A549 (cell line): ENCODE data around the gene CHTF8. TPM values are rescaled to one million over a fixed set of nuclear protein-coding genes. Genes with fewer than 3 reads are reported as not detected.

Experiments
- ATAC-seq, 2 experiments: fragments of 200-7000 bp in 1 of 2; fragments of >200 bp in 1 of 2; cut with Nextera tagmentation in 1 of 2; cut with Tn5 transposase in 1 of 2; 3 replicates each; pipeline versions ENCODE4 v1.8.0 to v1.9.1; 2018 to 2020; ENCODE audit warnings: mild to moderate bottlenecking in 1 of 2, moderate library complexity in 1 of 2
- CTCF ChIA-PET: fragments of 300-600 bp; sonication (Branson Sonifier 250); formaldehyde crosslinking; extraction: SDS; loops from one replicate; lab custom pipeline; 2021; ENCODE audit warnings: antibody characterized with exemption, inconsistent platforms; lab: Yijun Ruan, JAX
- POLR2A ChIA-PET: fragments of 350-600 bp; formaldehyde crosslinking; extraction: SDS; loops from one replicate; lab custom pipeline; 2021; ENCODE audit warnings: antibody characterized with exemption, inconsistent platforms; lab: Yijun Ruan, JAX
- DNase-seq, 2 experiments: peaks; one replicate each; pipeline versions ENCODE4 v3.0.0 to v3.0.0-alpha.2; 2011 to 2016; ENCODE audit warnings: low read depth in 1 of 2, low spot score in 1 of 2
- FAIRE-seq: peaks from 2 replicates; lab custom pipeline; 2011; peaks lifted over from hg19 to GRCh38; lab: Jason Lieb, UNC
- H3K27ac ChIP-seq, 2 experiments: fragments of >200 bp; sonication (Bioruptor Twin); formaldehyde crosslinking; 3 replicates each; pipeline ENCODE4 v1.5.1; 2016 to 2017
- H3K4me1 ChIP-seq: fragments of >200 bp; sonication (Bioruptor Twin); formaldehyde crosslinking; 3 replicates; pipeline ENCODE4 v1.6.1; 2016
- H3K4me2 ChIP-seq: fragments of >200 bp; sonication (Bioruptor Twin); formaldehyde crosslinking; 3 replicates; pipeline ENCODE4 v1.6.1; 2016
- H3K4me3 ChIP-seq: fragments of >200 bp; sonication (Bioruptor Twin); formaldehyde crosslinking; 3 replicates; pipeline ENCODE4 v1.5.1; 2016
- H3K9me3 ChIP-seq: fragments of >200 bp; sonication (Bioruptor Twin); formaldehyde crosslinking; 3 replicates; pipeline ENCODE4 v1.6.1; 2016
- CHD2 ChIP-seq: fragments of 150-350 bp; IDR thresholded peaks from 2 replicates; pipeline ENCODE4 v1.6.1; 2014; ENCODE audit warnings: low read length; ENCODE audit not compliant: partially characterized antibody
- EHF ChIP-seq: fragments of 250-450 bp; sonication (Bioruptor Pico); IDR thresholded peaks from 2 replicates; pipeline ENCODE4 v1.5.0; 2020; ENCODE audit warnings: mild to moderate bottlenecking
- EP300 ChIP-seq, 2 experiments: fragments of >200 bp; sonication (Bioruptor Twin); formaldehyde crosslinking; IDR thresholded peaks; 2 replicates in 1 of 2; 3 replicates in 1 of 2; pipeline ENCODE4 v1.6.1; 2016 to 2017
- ESRRA ChIP-seq: fragments of 150-350 bp; IDR thresholded peaks from 2 replicates; pipeline ENCODE4 v1.6.1; 2014; ENCODE audit warnings: mild to moderate bottlenecking, low read length, borderline replicate concordance
- FOSL2 ChIP-seq, 2 experiments: fragments of 450-650 bp in 1 of 2; fragments of >200 bp in 1 of 2; sonication (Bioruptor Twin) in 1 of 2; formaldehyde crosslinking; IDR thresholded peaks; 2 replicates each; pipeline versions ENCODE4 v1.5.0 to v1.6.1; 2016 to 2020; ENCODE audit warnings: mild to moderate bottlenecking in 1 of 2, moderate library complexity in 1 of 2
- FOXS1 ChIP-seq: fragments of 250-450 bp; sonication (Bioruptor Pico); IDR thresholded peaks from 2 replicates; pipeline ENCODE4 v1.5.0; 2020; ENCODE audit warnings: mild to moderate bottlenecking, moderate library complexity
- GATA3 ChIP-seq: IDR thresholded peaks from 2 replicates; pipeline ENCODE4 v1.6.1; 2012; ENCODE audit warnings: borderline replicate concordance
- HOXB13 ChIP-seq: fragments of 250-450 bp; sonication (Bioruptor Pico); IDR thresholded peaks from 2 replicates; pipeline ENCODE4 v1.5.0; 2020; ENCODE audit warnings: low read depth, mild to moderate bottlenecking, moderate library complexity
- JUN ChIP-seq, 2 experiments: fragments of >200 bp; sonication (Bioruptor Twin); formaldehyde crosslinking; IDR thresholded peaks; 2 replicates in 1 of 2; 3 replicates in 1 of 2; pipeline ENCODE4 v1.6.1; 2016 to 2017
- JUNB ChIP-seq: fragments of >200 bp; sonication (Bioruptor Twin); formaldehyde crosslinking; IDR thresholded peaks from 2 replicates; pipeline ENCODE4 v1.6.1; 2016
- KDM1A ChIP-seq: fragments of 200-600 bp; sonication (generic); IDR thresholded peaks from 2 replicates; pipeline ENCODE4 v1.6.1; 2016; ENCODE audit warnings: low read depth, mild to moderate bottlenecking
- KDM5A ChIP-seq: fragments of 200-600 bp; sonication (generic); IDR thresholded peaks from 2 replicates; pipeline ENCODE4 v1.6.1; 2016; ENCODE audit warnings: antibody characterized with exemption, mild to moderate bottlenecking
- MAFK ChIP-seq: fragments of 450-650 bp; IDR thresholded peaks from 2 replicates; pipeline ENCODE4 v1.6.1; 2014; ENCODE audit not compliant: partially characterized antibody
- MAZ ChIP-seq: fragments of 150-350 bp; IDR thresholded peaks from 2 replicates; pipeline ENCODE4 v1.6.1; 2014; ENCODE audit warnings: antibody characterized with exemption, low read depth, low read length, borderline replicate concordance
- MYC ChIP-seq: IDR thresholded peaks from 2 replicates; pipeline ENCODE4 v1.6.1; 2012; ENCODE audit warnings: mild to moderate bottlenecking, inconsistent platforms, low read length, improper control_type of control experiment, borderline replicate concordance
- POLR2A ChIP-seq: IDR thresholded peaks from 2 replicates; pipeline ENCODE4 v1.6.1; 2012; ENCODE audit warnings: mild to moderate bottlenecking, low read length
- RAD21 ChIP-seq, 2 experiments: fragments of >200 bp in 1 of 2; sonication (Bioruptor Twin) in 1 of 2; formaldehyde crosslinking in 1 of 2; IDR thresholded peaks in 1 of 2; conservative IDR thresholded peaks in 1 of 2; 2 replicates in 1 of 2; 3 replicates in 1 of 2; pipeline ENCODE4 v1.6.1; 2012 to 2018; ENCODE audit warnings: inconsistent platforms in 1 of 2
- RARB ChIP-seq: fragments of 250-450 bp; sonication (Bioruptor Pico); IDR thresholded peaks from 2 replicates; pipeline ENCODE4 v1.8.0; 2021; ENCODE audit warnings: mild to moderate bottlenecking, moderate library complexity
- RFX5 ChIP-seq: fragments of 450-650 bp; IDR thresholded peaks from 2 replicates; pipeline ENCODE4 v1.7.1; 2014; ENCODE audit warnings: antibody characterized with exemption, mild to moderate bottlenecking, moderate library complexity
- SMC3 ChIP-seq: fragments of >200 bp; sonication (Bioruptor Twin); formaldehyde crosslinking; IDR thresholded peaks from 3 replicates; pipeline ENCODE4 v1.6.1; 2018; ENCODE audit warnings: inconsistent platforms
- TFCP2L1 ChIP-seq: fragments of 250-450 bp; sonication (Bioruptor Pico); IDR thresholded peaks from 2 replicates; pipeline ENCODE4 v1.5.0; 2021; ENCODE audit warnings: mild to moderate bottlenecking
- ZFP36 ChIP-seq: fragments of 450-650 bp; IDR thresholded peaks from 2 replicates; pipeline ENCODE4 v1.6.1; 2014; ENCODE audit warnings: borderline replicate concordance; ENCODE audit not compliant: partially characterized antibody
- ZNF302 ChIP-seq: fragments of 250-450 bp; sonication (Bioruptor Pico); IDR thresholded peaks from 2 replicates; pipeline ENCODE4 v1.9.0; 2021; ENCODE audit warnings: inconsistent platforms, mild to moderate bottlenecking, moderate library complexity
- ZSCAN20 ChIP-seq: fragments of 250-450 bp; sonication (Bioruptor Pico); IDR thresholded peaks from 2 replicates; pipeline ENCODE4 v1.8.0; 2022; ENCODE audit warnings: mild to moderate bottlenecking, moderate library complexity
- WGBS: methylation state at CpG from one replicate; pipeline ENCODE4 v1.1.6; 2017; ENCODE audit errors: missing lambda C conversion rate; 5-methylcytosine and 5-hydroxymethylcytosine counted together
- polyA plus RNA-seq, 4 experiments: library from polyadenylated mRNA; depleted of rRNA in 3 of 4; stranded (reverse); fragments of >200 nt; fragmentation: RNase III in 1 of 4; extraction: RNeasy Plus Mini Kit Qiagen cat#74134 plus additional on column Dnase treatment in 1 of 4; gene quantifications; 2 replicates in 3 of 4; 3 replicates in 1 of 4; pipeline ENCODE4 v1.2.3, GENCODE V29; 2011 to 2017
- TF ChIP-seq, protein P1 (sequence below): IDR thresholded peaks from 2 replicates; pipeline ENCODE4 v1.6.1; 2012; ENCODE audit warnings: low read depth, borderline replicate concordance
- TF ChIP-seq, protein P2 (sequence below): fragments of >200 bp; sonication (Bioruptor Twin); formaldehyde crosslinking; IDR thresholded peaks from 3 replicates; pipeline ENCODE4 v1.6.1; 2016
- TF ChIP-seq, protein P3 (sequence below): IDR thresholded peaks from 2 replicates; pipeline ENCODE4 v1.6.1; 2012
- TF ChIP-seq, protein P4 (sequence below): fragments of >200 bp; sonication (Bioruptor Twin); formaldehyde crosslinking; IDR thresholded peaks from 2 replicates; pipeline ENCODE4 v1.6.1; 2016
- TF ChIP-seq, protein P5 (sequence below): fragments of 200-600 bp; sonication (generic); IDR thresholded peaks from 2 replicates; pipeline ENCODE4 v1.6.1; 2016; ENCODE audit warnings: antibody characterized with exemption, mild to moderate bottlenecking, moderate library complexity
- TF ChIP-seq, protein P6 (sequence below): fragments of 450-650 bp; IDR thresholded peaks from 2 replicates; pipeline ENCODE4 v1.6.1; 2014; ENCODE audit warnings: antibody characterized with exemption
- TF ChIP-seq, protein P7 (sequence below): fragments of 150-350 bp; IDR thresholded peaks from 2 replicates; pipeline ENCODE4 v1.6.1; 2014; ENCODE audit warnings: low read depth, mild to moderate bottlenecking, low read length

The CHTF8 gene
- polyA plus RNA-seq, 2 of the 4 experiments (the other 2 are of a cell fraction): 78.7 to 81.6 TPM

DNA sequence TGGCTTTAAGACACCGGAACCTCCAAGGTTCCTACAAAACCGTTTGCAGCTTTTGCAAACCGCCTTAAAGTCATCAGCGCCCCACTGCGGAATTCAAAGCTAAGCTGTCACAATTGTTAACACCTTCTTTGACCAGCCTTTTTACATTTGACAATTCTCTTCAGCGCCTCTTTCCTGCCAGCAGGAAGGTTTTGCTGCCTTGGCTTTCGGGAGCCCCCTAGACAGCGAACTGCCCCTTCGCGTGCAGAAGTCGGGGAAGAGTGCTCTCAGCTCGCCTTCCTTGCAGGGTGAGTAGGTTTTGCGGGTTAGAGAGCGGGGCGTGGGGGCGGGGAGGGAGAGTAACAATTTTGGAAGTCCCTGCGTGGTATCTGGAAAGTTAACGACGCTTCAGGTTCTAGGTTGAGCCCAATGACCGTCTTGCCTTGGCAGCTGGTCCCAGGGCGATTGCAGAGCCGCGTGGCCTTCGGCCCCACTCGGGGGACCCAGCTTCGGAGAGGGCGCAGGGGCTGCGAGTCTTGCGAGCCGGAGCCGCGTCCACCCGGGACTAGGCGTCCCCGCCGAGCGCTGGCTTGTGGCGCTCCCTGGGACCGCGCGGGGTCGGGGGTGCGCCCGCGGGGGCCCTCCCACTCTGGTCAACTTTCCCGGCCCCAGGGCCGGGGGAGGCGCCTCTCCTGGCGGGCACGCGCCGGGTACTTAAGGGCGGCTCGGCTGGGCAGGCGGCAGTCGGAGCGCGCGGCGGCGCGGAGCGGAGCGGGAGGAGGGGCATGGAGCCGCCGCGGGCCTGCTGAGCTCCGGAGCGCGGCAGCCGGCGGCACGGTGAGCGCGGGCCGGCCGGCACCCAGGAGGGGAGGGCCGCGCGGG, 26.7 kb downstream of the CHTF8 start, which contains the start of gene HAS3:
HAS3 (plus strand) TSS at position 153 of the 861 bp plus-strand sequence. CDS start 3,743 bp downstream, outside the sequence.
- ATAC-seq: peak; percentile 80 to 85
- peak; percentile 97 for FAIRE-seq
- peak; percentile 81 to 84 for DNase-seq
- Histone ChIP-seq H3K4me1 (peaks cover 28% of the 10 kb centered on the region), H3K4me2 (peak within 1 kb of the TSS; percentile 84), H3K27ac (peak within 1 kb of the TSS; percentile 88 to 94), H3K4me3 (peak within 1 kb of the TSS; percentile 91), H3K9me3 (no peaks in the 10 kb centered on the region)
- WGBS: 3% methylated on average over 17 of the region's 80 CpGs
- ChIA-PET POLR2A (interaction anchor here (0.6 to 1.7 kb wide), 11 partner anchors 9 to 153 kb away, joined by 3 to 10 read pairs (median 4); no protein-coding TSS in a partner anchor), CTCF (interaction anchor here (0.6 to 5.3 kb wide), 36 partner anchors 9 to 359 kb away, joined by 3 to 32 read pairs (median 4); no protein-coding TSS in a partner anchor)
- TF ChIP-seq SMC3: peak; percentile 89
- no peak for TF ChIP-seq KDM5A
- 0 out of 2 replicates have a peak, but pooled peaks have one; percentile 17 for TF ChIP-seq JUNB
- peak; percentile 32 to 64; a peak in 3 of 5 replicates for TF ChIP-seq JUN (IDR thresholded peaks at IDR 0.05)
- no peak for TF ChIP-seq HOXB13 (CRISPR knock-in tag)
- no peak for TF ChIP-seq ZNF302 (CRISPR knock-in tag)
- no peak for TF ChIP-seq ZFP36
- TF ChIP-seq POLR2A: peak; percentile 98
- no peak for TF ChIP-seq FOSL2 (IDR thresholded peaks at IDR 0.05)
- TF ChIP-seq FOSL2 (CRISPR knock-in tag; IDR thresholded peaks at IDR 0.05): no peak
- TF ChIP-seq, protein P1, sequence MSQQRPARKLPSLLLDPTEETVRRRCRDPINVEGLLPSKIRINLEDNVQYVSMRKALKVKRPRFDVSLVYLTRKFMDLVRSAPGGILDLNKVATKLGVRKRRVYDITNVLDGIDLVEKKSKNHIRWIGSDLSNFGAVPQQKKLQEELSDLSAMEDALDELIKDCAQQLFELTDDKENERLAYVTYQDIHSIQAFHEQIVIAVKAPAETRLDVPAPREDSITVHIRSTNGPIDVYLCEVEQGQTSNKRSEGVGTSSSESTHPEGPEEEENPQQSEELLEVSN: peak; percentile 10; the same call in 1 of the 2 replicates
- TF ChIP-seq, protein P2, sequence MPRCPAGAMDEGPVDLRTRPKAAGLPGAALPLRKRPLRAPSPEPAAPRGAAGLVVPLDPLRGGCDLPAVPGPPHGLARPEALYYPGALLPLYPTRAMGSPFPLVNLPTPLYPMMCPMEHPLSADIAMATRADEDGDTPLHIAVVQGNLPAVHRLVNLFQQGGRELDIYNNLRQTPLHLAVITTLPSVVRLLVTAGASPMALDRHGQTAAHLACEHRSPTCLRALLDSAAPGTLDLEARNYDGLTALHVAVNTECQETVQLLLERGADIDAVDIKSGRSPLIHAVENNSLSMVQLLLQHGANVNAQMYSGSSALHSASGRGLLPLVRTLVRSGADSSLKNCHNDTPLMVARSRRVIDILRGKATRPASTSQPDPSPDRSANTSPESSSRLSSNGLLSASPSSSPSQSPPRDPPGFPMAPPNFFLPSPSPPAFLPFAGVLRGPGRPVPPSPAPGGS: 0 out of 3 replicates have a peak, but pooled peaks have one; percentile 65
- no peak for TF ChIP-seq EHF (CRISPR knock-in tag)
- TF ChIP-seq, protein P3, sequence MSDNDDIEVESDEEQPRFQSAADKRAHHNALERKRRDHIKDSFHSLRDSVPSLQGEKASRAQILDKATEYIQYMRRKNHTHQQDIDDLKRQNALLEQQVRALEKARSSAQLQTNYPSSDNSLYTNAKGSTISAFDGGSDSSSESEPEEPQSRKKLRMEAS: peak; percentile 56
- TF ChIP-seq, protein P4, sequence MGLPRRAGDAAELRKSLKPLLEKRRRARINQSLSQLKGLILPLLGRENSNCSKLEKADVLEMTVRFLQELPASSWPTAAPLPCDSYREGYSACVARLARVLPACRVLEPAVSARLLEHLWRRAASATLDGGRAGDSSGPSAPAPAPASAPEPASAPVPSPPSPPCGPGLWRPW: no peak
- no peak for TF ChIP-seq TFCP2L1 (CRISPR knock-in tag)
- no peak for TF ChIP-seq MAZ
- TF ChIP-seq KDM1A: no peak
- no peak for TF ChIP-seq RARB (CRISPR knock-in tag)
- TF ChIP-seq ZSCAN20 (CRISPR knock-in tag): no peak
- TF ChIP-seq MYC: peak; percentile 50; the same call in 1 of the 2 replicates
- TF ChIP-seq, protein P5, sequence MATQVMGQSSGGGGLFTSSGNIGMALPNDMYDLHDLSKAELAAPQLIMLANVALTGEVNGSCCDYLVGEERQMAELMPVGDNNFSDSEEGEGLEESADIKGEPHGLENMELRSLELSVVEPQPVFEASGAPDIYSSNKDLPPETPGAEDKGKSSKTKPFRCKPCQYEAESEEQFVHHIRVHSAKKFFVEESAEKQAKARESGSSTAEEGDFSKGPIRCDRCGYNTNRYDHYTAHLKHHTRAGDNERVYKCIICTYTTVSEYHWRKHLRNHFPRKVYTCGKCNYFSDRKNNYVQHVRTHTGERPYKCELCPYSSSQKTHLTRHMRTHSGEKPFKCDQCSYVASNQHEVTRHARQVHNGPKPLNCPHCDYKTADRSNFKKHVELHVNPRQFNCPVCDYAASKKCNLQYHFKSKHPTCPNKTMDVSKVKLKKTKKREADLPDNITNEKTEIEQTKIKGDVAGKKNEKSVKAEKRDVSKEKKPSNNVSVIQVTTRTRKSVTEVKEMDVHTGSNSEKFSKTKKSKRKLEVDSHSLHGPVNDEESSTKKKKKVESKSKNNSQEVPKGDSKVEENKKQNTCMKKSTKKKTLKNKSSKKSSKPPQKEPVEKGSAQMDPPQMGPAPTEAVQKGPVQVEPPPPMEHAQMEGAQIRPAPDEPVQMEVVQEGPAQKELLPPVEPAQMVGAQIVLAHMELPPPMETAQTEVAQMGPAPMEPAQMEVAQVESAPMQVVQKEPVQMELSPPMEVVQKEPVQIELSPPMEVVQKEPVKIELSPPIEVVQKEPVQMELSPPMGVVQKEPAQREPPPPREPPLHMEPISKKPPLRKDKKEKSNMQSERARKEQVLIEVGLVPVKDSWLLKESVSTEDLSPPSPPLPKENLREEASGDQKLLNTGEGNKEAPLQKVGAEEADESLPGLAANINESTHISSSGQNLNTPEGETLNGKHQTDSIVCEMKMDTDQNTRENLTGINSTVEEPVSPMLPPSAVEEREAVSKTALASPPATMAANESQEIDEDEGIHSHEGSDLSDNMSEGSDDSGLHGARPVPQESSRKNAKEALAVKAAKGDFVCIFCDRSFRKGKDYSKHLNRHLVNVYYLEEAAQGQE: no peak
- TF ChIP-seq ESRRA: no peak
- TF ChIP-seq GATA3: peak; percentile 20; the same call in 1 of the 2 replicates
- TF ChIP-seq EP300 (IDR thresholded peaks at IDR 0.05): no peak
- no peak for TF ChIP-seq FOXS1
- TF ChIP-seq RAD21 (conservative IDR thresholded peaks at IDR 0.05 in 1 of 2, IDR thresholded peaks at IDR 0.05 in 1 of 2): peak; percentile 89 to 90
- no peak for TF ChIP-seq MAFK
- no peak for TF ChIP-seq RFX5
- no peak for TF ChIP-seq CHD2
- TF ChIP-seq, protein P6, sequence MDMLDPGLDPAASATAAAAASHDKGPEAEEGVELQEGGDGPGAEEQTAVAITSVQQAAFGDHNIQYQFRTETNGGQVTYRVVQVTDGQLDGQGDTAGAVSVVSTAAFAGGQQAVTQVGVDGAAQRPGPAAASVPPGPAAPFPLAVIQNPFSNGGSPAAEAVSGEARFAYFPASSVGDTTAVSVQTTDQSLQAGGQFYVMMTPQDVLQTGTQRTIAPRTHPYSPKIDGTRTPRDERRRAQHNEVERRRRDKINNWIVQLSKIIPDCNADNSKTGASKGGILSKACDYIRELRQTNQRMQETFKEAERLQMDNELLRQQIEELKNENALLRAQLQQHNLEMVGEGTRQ: no peak
- TF ChIP-seq, protein P7, sequence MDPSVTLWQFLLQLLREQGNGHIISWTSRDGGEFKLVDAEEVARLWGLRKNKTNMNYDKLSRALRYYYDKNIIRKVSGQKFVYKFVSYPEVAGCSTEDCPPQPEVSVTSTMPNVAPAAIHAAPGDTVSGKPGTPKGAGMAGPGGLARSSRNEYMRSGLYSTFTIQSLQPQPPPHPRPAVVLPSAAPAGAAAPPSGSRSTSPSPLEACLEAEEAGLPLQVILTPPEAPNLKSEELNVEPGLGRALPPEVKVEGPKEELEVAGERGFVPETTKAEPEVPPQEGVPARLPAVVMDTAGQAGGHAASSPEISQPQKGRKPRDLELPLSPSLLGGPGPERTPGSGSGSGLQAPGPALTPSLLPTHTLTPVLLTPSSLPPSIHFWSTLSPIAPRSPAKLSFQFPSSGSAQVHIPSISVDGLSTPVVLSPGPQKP: no peak
